Inferior parietal cortex (tissue), 1 donor: ENCODE results near the gene SAMD4A.

ENCODE experiments used
- DNase-seq: peaks from one replicate; pipeline ENCODE4 v3.0.0-alpha.2; 2016; ENCODE audit errors: extremely low spot score

Gene SAMD4A

DNA sequence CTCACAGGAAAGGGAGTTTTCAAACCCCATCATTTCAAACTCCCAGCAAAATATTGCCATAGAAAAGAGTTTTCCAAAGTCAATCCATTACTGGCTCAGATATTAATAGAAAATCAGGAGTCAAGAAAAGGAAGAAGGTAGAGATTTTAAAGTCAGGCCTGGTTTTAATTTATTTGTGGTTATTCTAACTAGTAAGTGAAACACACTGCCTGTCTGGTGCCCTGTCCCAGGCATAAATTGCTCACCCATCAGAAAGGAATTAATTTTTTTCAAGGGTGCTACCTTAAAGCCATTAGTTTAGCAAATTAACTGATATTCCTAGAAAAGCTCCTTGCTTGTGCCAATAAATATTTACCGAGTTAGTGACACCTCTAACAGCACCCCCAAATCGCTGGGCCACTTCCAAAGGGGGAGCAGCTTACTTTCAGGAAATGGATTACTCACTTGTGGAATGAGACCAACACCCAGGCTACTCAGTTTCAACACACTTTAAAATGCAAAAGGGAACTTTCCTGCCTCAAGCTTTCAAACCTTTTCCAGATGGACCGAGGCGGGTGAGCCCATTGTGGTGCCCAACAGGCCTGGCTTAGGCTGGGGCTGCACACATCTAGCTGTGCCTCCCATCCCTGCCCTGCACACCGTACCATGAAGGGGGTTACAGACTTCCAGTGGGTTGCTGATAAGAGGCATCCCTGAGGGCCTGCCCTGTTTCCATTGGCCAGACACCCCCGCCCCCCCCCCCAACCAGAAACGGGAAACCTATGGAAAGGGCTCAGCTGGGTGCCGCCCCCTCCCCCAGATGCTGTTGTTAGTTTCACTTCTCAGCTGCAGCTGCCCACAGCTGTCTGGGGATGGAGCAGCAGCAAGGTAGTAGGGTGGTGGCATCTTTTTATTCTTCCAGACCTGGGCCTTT lies 117.2 kb downstream of the SAMD4A start:
- DNase-seq: no peak

- no peak for DNase-seq
These were observed 118.4 kb downstream of the SAMD4A start for GRCh38 chr14:54685286-54685845.

DNA sequence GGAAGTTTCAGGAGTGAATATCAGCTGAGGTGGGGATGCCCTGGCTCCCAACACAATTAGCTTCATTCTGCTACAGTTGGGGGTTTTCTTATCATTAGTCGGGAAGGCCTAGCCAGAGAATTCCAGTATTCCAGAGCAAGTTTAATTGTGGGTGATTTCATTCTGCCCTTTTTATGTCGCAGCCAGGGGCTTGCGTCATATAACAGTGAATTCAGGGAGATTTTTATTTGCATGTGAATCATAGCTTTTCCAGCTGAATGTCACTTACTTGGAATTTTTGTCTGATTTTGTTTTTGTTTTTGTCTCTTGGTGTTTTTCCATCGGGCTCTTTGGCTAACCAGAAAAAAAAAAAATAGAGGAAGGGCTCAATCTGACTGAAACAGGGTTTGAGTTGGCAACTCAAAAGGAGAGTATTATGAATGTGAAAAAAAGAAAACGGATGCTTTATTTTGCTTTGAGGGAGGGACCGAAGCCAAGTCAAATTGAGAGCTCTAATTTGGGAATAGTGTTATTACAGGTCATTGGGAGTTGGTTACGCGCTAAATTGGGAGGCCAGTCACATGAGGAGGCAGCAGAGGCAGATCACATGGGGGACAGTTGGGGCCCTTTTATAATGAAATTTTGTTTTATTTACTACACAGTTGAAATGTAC lies 119.4 kb downstream of the SAMD4A start:
- DNase-seq: peak; percentile 42

GRCh38 chr14:54686871-54687749 lies 120.2 kb downstream of the SAMD4A start:
- no peak for DNase-seq

DNA sequence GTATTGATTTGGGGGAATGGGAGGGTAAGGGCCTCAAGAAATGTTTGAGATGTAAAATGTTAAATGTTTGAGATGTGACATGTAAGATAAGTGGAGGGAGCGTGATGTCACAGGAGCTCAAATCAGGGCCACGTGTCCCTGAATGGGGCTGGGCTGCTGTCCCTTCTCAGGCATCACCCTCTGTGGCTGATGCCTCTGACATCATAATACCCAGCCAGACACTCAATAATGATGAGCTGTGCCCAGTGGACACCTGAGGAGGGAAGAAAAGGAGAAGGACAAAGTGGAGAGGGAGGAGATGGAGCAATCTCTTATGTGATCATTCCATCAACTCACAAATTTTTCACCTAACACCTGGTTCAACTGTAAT lies 120.8 kb downstream of the SAMD4A start:
- DNase-seq: no peak

DNA sequence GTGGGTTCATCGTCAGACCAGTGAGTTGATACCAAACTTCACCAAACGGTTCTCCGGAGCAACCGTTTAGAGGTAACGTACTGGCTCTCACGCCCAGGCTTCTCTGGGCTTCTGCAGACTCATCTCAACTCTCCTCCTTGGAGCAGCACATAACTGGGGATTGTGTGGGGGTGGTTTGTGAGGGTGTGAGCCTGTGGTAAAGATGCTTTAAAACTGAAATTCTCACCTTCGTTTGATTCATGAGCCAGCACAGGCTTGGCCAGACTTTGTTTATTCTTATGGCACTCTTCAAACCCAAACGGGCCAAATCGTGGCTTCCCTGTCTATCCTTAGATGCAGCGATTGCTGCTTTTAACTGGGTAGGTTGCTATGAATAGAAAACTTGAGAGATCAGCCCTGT lies 121.3 kb downstream of the SAMD4A start:
- no peak for DNase-seq

DNA sequence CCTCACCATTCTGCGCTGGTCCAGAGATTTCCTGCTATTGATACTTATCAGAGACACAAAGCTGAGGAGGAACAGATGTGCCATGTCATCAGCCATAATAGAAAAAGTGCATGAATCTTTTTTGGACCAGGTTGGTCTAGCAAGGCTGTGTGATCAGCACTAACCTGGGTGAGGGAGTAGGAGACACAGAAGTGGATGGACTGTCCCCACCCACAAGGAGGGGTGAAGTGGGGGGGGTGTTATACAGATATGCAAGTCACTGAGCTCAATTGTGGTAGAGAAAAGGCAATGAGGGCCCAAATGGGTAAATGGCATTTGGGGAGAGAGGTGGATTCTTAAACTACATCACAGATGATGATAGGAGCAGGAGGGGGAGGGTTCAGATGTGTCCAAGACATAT lies 123.0 kb downstream of the SAMD4A start:
- no peak for DNase-seq

- DNase-seq: no peak
These were observed 124.0 kb downstream of the SAMD4A start for GRCh38 chr14:54690887-54691286.

GRCh38 chr14:54691525-54692283 lies 124.8 kb downstream of the SAMD4A start:
- DNase-seq: peak; percentile 75

DNA sequence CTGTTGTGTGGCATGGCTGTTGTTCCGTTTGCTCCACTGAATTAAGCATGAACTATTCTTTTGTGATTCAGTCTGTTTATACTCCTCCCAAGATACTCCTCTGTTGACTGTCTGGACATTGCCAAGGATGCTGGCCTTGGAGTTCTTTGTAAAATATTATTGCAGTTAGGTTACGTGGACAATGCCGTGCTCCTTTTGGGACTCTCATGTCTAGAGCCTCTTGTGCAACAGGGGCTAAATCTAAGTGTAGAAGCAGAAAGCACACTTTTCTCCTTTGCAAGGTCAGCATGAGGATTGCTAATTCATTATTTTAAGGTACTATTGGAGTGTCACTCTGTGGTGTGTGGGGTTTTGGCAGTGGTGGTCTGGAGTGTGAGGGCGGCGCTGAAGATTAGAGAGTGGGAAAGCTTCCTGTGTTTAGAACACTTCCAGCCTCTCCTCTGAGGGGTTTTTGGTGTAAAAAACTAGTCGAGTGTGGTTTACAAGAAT lies 125.4 kb downstream of the SAMD4A start:
- no peak for DNase-seq

- DNase-seq: no peak
These were observed 126.8 kb downstream of the SAMD4A start for GRCh38 chr14:54693761-54694160.

- no peak for DNase-seq
These were observed 128.3 kb downstream of the SAMD4A start for GRCh38 chr14:54695196-54695595.

DNA sequence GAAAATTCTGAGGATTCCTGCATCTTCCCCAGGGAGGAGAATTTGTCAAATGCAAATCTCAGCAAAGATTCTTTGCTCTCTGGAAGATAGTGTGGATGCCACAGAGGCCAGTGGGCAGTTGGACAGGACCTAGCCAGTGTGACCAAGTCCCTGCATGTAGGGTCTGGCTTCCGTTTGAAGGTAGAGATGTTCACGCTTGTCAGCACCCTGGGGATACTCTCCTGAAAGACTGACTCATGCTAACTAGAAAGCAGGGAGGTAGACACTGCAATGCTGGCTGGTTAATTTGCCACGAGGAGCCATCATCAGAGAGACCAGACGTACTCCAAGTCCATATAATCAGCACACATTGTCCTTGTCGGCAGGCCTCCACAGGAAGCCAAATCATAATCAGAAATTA lies 130.1 kb downstream of the SAMD4A start:
- DNase-seq: no peak

DNA sequence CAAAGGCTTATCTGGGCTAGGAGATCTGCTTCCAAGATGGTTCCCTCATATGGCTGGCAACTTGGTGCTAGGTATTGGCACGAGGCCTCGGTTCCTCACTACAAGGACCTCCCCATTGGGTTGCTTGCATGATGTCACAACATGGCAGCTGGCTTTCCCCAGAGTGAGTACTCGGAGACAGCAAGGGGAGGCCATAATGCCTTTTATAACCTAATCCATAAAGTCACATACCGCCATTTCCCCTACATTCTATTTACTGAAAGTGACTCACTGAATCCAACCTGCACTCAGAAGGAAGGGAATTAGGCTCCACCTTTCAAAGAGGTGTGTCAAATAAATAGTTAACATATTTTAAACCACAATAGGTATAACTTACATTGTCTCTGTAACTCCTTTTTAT lies 130.9 kb downstream of the SAMD4A start:
- no peak for DNase-seq

- no peak for DNase-seq
These were observed 131.6 kb downstream of the SAMD4A start for GRCh38 chr14:54698501-54698900.

DNA sequence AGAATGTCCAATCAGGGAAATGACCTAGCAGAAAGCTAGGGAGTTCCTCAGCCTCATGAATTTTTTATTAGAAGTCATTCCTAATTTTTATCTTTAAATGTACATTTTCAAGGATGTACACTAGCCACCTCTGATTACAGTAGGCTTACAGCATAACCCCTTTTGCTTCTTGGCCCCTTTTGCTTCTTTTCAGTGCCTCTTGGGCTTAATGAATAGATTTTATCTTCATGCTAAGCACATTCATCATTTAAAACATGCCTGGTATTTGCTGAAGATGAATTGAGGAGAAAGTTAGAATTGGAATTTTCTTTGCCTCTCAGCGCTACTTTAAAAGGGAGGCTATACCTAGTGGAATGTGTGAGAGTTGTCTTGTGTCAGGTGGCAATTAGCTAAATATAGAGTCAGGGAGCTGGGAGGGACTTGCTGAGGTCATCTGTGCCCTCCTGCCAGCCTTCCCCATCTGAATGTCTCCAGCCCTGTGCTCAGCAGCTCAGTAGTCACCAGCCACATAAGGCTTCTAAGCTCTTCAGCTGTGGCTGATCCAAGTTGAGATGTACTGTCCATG lies 132.1 kb downstream of the SAMD4A start:
- DNase-seq: no peak

DNA sequence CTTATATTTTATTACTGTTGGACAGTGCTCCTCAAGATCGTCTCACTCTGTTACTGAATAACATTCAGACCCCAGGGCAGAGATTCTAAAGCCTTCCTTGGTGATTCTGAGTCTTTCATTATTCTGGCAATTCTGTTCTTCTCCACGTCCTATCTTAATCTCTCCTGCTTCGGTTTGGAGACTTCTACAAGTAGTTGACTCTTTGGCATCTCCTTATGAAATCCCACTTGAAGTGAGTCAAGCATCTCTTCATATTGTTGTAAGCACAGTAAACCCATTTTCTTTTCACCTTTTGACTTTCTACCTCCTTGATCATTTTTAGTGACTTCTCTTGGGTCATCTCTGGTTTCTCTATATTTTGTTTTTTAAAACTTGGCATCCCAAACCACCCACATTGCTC lies 132.8 kb downstream of the SAMD4A start:
- DNase-seq: no peak

DNA sequence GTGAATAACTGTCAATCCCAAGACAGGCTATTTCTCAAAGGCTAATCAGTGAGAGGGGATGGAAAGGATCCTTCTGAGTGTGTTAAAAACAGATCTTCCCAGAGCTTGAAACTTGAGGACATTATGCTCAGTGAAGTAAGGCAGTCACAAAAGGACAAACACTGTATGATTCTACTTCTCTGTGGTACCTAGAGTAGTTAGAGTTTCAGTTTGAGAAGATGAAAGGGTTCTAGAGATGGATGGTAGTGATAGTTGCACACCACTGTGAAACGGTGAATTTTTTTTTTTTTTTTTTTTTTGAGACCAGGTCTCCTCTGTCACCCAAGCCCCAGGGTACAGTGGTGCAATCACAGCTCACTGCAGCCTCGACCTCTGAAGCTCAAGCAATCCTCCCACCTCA lies 133.8 kb downstream of the SAMD4A start:
- no peak for DNase-seq

- no peak for DNase-seq
These were observed 135.1 kb downstream of the SAMD4A start for GRCh38 chr14:54702014-54702491.

DNA sequence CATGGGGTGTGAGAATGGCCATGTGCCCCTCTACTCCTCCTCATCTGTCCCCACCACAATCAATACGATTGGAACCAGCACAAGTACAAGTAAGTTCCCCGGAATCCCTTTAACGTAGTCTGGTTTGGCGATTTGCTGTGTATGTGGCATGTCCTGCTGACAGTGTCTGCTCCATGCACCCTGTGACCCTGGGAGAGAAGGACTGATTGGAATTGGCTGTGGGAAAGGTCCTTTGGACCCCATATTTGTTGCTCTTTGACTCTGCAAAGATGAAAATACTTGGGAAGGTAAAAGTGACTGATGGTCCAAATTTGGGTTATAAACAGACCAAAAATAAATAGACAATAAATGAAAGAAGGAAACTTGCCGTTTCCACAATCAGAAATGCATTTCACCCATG lies 135.6 kb downstream of the SAMD4A start:
- DNase-seq: no peak

GRCh38 chr14:54703082-54703481 lies 136.2 kb downstream of the SAMD4A start:
- DNase-seq: no peak
